Hematopoietic multipotent progenitor cell treated with erythropoietin and hydrocortisone succinate and interleukin-3 and kit ligand, for 15 days (in vitro differentiated cells): ENCODE data around the gene TEK.
"Not testable (repeated sequence)": the region's sequence is repeated elsewhere in the genome, so short reads cannot be mapped to it uniquely, and the experiment has no call there.

Experiments
- DNase-seq: peaks from one replicate; pipeline ENCODE4 v3.0.0-alpha.2; 2015; ENCODE audit warnings: low spot score

TEK gene

DNA sequence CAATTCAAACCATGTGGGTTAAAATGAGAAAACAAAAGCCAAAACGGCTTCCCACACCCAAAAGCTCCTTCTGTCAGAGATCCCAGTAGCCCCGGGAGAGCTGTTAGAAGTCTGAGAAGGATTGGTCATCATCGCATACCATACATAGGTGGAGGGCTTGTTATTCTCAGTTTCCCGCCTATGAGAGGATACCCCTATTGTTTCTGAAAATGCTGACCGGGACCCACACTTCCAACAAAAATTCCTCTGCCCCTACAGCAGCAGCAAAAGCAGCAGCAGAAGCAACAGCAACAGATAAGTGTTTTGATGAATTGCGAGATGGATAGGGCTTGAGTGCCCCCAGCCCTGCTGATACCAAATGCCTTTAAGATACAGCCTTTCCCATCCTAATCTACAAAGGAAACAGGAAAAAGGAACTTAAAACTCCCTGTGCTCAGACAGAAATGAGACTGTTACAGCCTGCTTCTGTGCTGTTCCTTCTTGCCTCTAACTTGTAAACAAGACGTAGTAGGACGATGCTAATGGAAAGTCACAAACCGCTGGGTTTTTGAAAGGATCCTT, at the start of gene TEK:
Gene TEK (plus strand): TSS at position 245 of the 561 bp plus-strand sequence. CDS start 366 bp downstream, outside the sequence.
- no peak for DNase-seq

GRCh38 chr9:27059412-27059811, 49.6 kb upstream of the TEK start:
- no peak for DNase-seq

DNA sequence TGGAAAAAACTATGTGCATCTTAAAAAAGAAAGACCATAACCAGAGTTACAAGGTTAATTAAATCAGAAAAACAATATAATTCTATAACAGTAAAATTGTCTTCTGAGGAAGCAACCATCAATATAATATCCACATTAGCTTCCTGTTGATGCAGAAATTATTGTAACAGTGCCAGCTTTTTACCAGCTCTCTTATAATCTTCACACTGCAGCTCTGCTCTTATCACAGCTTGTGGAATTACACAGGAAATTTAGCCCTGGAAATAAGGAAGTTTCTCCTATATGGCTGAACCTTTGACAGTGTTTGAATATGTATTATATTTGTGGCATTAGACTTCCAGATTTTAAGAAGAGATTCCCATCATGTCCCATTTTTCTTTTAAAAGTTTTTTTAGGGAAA, 49.1 kb upstream of the TEK start:
- no peak for DNase-seq

- DNase-seq: no peak
Measured at GRCh38 chr9:27065288-27065687, 43.7 kb upstream of the TEK start.

- DNase-seq: no peak
Measured at GRCh38 chr9:27073841-27074728, 34.9 kb upstream of the TEK start.

DNA sequence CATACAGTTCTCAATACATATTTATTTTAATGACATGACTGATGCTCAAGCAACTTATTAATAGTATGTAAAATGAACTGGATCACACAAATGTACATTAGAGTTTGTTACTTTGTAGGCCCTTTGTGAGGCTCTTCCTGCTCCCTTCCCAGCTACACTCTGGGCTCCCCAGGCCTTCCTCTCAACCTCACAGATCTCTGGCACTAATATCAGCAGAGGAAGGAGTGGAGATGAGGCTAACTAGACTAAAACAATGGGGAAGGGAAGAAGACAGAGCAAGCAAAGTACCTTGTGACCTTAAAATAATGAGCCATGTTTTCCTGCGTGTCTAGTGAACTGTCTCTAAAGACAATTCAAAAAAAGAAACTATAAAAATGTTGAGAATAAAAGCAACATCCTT, 30.3 kb upstream of the TEK start:
- DNase-seq: no peak

GRCh38 chr9:27085456-27085855, 23.6 kb upstream of the TEK start:
- no peak for DNase-seq

DNA sequence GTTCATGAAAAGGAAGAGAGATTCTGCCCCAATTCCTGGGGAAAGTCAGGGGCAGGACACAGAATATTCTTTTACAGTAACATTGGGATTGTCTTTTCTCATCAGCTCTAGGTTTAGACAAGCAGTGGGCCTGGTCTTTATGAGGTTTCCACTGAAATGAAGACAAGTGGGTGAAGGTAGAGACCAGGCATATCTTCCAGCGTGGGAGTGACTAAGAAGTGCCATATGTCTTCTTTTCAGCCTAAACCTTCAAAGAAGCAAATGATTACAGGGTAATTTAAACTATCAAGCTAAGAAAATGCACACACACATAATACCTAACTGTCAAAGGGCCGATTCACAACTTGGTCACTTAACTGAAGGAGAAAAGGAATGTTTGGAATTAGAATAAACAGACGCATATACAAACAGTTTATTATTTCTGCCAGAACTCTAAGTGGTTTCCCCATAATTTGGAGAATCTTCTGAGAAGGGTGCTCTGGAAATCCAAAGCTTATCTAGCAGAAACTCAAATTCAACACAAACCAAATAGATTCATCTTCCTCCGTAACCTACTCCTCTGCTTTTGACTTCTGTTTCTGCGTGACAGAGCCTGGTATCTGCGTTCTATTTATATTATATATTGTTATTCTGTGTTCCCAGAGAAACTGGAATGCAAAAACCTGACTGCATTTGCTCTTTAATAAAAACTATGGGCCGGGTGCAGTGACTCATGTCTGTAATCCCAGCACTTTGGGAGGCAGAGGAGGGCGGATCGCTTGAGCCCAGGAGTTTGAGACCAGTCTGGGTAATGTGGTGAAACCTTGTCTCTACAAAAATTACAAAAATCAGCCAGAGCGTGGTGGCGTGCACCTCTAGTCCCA, 22.0 kb upstream of the TEK start:
- DNase-seq: no peak

- DNase-seq: no peak
Measured at GRCh38 chr9:27088981-27089380, 20.0 kb upstream of the TEK start.

GRCh38 chr9:27089706-27090105, 19.3 kb upstream of the TEK start:
- DNase-seq: no peak

DNA sequence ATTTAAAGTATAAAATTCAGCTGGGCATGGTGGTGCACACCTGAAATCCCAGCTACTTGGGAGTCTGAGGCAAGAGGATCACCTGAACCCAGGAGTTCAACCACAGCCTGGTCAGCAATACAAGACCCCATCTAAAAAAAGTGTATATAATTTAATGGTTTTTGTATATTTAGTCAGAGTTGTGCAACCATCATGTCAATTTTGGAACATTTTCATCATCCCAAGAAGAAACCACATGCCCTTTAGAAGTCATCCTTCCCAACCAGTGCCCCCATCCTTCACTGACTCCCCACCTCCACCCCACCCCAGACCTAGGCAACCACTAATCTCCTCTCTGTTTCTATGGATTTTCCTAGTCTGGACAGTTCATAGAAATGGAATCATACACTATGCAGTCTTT, 18.8 kb upstream of the TEK start:
- DNase-seq: no peak

GRCh38 chr9:27090711-27091110, 18.3 kb upstream of the TEK start:
- no peak for DNase-seq

- DNase-seq: not testable (repeated sequence)
Measured at GRCh38 chr9:27092496-27092895, 16.5 kb upstream of the TEK start.

DNA sequence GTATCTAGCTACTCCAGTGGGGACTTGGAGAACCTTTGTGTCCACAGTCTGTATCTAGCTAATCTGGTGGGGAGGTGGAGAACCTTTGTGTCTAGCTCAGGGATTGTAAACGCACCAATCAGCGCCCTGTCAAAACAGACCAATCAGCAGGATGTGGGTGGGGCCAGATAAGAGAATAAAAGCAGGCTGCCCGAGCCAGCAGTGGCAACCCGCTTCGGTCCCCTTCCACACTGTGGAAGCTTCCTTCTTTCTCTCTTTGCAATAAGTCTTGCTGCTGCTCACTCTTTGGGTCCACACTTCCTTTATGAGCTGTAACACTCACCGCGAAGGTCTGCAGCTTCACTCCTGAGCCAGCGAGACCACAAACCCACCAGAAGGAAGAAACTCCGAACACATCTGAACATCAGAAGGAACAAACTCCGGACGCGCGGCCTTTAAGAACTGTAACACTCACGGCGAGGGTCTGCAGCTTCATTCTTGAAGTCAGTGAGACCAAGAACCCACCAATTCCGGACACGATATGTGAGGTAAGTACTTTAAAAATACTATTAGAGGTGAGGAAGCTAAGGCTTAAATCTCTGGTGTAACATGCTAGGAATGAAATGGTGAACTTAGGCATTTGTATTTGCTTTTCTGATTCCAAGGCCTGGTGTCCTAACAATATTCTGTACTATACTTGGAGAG, 15.5 kb upstream of the TEK start:
- not testable (repeated sequence) for DNase-seq

DNA sequence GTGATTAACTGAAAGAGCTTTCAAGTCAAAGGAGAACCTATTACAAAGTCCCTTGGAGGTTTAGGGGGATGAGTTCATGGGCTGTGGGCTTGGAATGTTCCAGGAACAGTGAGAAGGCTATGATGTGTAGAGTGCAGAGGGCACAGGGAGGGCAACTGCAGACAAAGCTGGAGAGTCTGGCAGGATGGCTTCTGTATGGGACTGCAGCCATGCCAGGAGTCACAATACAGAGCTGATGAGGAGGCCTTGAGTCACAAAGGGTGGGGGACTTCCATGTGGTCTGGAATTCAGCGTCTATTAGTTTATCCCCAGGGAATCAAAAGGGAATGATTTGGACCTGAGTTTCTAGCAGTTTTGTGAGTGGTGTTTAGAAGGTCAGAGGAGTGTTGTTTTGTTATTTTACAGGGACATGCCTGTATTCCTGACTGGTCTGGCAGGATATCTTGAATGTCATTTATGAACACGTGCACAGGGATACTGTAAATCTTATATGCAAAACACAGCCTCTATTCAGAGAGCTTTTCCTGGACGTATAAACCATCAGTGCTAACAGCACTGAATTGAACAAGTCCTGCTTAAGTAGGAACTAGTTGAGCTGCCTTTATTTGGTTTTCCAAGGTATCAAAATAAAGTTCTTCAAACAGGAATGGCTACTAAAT, 14.3 kb upstream of the TEK start:
- DNase-seq: no peak

DNA sequence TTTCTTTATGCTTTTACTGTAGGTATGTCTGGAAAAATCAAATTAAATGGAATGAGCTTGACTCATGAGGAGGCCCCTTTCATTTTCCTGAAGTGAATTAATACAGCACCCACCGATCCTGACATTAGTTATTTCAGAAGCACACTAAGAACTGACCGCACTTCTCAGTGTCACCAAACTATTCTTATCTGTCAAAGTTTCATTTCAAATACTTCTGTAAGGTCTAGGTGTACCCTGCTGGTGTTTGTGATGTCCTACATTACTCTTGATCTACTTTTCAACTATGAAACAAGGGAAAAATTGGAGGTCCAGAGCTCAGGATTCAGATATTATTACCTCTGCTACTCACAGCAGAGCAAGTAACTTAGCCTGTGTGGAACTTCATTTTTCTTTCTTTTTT, 1.8 kb upstream of the TEK start:
- no peak for DNase-seq

DNA sequence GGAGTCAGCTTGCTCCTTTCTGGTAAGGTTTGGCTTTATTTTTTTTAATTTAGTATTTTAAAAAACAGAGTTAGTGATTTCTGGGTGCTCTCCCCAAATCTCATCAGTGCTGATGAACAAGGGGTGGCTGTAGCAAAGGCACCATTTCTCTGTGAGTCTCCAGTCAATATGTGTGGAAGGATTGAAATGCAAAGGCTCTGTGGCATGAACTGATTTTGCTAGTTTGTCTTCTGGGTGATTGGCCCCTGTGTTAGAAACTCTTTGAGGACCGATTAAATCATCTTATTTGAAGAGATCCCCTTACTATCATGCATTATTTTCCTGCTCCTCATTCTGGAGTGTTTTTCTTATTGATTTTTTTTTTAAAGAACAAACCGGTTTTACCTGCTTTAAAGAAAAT, 596 bp downstream of the TEK start:
- no peak for DNase-seq

DNA sequence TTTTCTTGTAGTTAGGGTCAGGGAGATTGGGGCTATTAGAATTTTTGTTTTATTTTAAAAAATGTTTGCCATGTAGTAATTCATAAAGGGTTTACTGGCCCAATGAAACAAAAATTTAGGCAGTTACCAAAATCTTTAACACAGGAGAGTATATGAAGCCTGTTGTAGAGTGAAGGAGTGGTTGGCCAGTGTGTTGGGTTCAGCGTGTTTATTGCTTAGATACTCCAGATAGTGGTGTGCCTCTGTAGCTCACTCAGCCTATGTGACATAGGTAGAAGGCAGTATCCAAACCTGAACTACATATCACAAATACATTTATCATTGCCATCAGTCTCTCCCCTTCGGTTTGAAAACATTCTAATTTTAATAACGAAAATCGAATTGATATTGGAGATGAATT, 1.2 kb downstream of the TEK start:
- DNase-seq: no peak

DNA sequence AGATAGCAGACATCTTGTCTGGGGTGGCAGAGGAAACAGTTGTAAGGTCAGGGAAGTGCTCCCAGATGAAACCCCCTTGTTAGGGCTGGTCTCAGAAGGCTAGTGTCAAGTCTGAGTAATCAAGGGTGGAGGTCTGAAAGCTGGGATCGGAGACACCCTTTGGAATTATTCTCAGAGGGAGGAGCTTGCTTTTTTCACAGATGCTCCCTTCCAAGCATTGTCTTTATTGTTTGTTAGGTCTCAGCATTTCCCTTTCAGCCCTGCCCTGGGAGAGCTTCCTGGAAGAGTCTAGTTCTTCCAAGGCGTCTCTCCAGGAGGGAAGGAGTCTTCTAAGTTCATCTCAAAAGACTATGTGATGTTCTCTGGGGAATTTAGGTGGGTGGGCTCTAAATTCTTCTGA, 3.2 kb downstream of the TEK start:
- DNase-seq: no peak

- no peak for DNase-seq
Measured at GRCh38 chr9:27117489-27118135, 8.6 kb downstream of the TEK start.

- DNase-seq: no peak
Measured at GRCh38 chr9:27118916-27119315, 9.9 kb downstream of the TEK start.
